SK-N-MC (cell line): Measurements from ENCODE around the gene SMAD3.

Source experiments
- DNase-seq: peaks from one replicate; pipeline ENCODE4 v3.0.0-alpha.2; 2011; ENCODE audit warnings: low read depth, low spot score
- H3K27ac ChIP-seq: fragments of 200-600 bp; sonication (generic); 2 replicates; pipeline ENCODE4 v1.5.1; 2016; ENCODE audit warnings: mixed run types
- H3K36me3 ChIP-seq: fragments of 200-600 bp; sonication (generic); 2 replicates; pipeline ENCODE4 v1.6.1; 2017; ENCODE audit warnings: antibody characterized with exemption, low read length, mixed read lengths; ENCODE audit not compliant: insufficient read depth
- H3K4me3 ChIP-seq: fragments of 200-600 bp; sonication (generic); 2 replicates; pipeline ENCODE4 v1.5.1; 2016
- H3K9ac ChIP-seq: fragments of 200-600 bp; sonication (generic); 2 replicates; pipeline ENCODE4 v1.8.0; 2017; ENCODE audit warnings: mixed run types, mixed read lengths; ENCODE audit not compliant: insufficient read length
- H3K9me3 ChIP-seq: fragments of 200-600 bp; sonication (generic); 2 replicates; pipeline ENCODE4 v1.6.1; 2017; ENCODE audit warnings: low read depth, mild to moderate bottlenecking, antibody characterized with exemption, low read length, moderate library complexity, mixed read lengths
- EZH2 ChIP-seq: fragments of 200-600 bp; sonication (generic); IDR thresholded peaks from one replicate; pipeline ENCODE4 v1.6.1; 2017; ENCODE audit warnings: antibody characterized with exemption
- FOXP2 ChIP-seq: optimal IDR thresholded peaks from 2 replicates; pipeline ENCODE3; 2011; ENCODE audit warnings: mild to moderate bottlenecking, moderate library complexity; ENCODE audit not compliant: insufficient read depth; ENCODE audit errors: extremely low read length, control extremely low read depth
- POLR2AphosphoS5 ChIP-seq: IDR thresholded peaks from 2 replicates; pipeline ENCODE4 v1.6.1; 2012; ENCODE audit warnings: mild to moderate bottlenecking, low read depth, low read length, borderline replicate concordance

The SMAD3 gene

DNA sequence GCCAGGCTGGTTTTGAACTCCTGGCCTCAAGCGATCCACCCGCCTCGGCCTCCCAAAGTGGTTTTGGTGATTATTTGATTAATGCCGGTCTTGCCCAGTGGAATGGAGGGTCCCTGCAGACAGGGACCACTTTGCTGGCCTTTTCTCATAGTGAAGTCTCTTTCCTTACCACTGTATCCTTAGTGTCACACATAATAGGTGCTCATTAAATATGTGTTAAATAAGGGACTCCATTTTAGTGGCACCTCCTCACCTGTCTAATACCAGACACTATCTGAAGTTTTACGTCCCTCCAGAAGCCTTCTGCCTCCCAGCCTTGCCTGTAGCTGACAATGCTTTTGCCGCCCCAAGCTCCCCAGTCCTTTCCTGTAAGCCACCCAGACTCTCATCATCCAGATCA is 97.8 kb downstream of the SMAD3 start:
- TF ChIP-seq EZH2 = no peak
- TF ChIP-seq FOXP2 = no peak
- no peak for TF ChIP-seq POLR2AphosphoS5
- Histone ChIP-seq H3K4me3 (no peak overlapping the region), H3K27ac (peak overlapping the region; percentile 31; the same call in 1 of the 2 replicates), H3K36me3 (peaks cover 3% of the 10 kb centered on the region; the same call in 1 of the 2 replicates), H3K9ac (peak overlapping the region; percentile 15), H3K9me3 (no peaks in the 10 kb centered on the region)
- no peak for DNase-seq

- Histone ChIP-seq H3K27ac (peak overlapping the region; percentile 56; the same call in 1 of the 2 replicates), H3K4me3 (no peak overlapping the region), H3K36me3 (peaks cover 11% of the 10 kb centered on the region; the same call in 1 of the 2 replicates), H3K9me3 (no peaks in the 10 kb centered on the region), H3K9ac (no peak overlapping the region)
- DNase-seq = no peak
- TF ChIP-seq FOXP2 (no peak), EZH2 (no peak), POLR2AphosphoS5 (no peak)
Measured at GRCh38 chr15:67164401-67164791, 99.0 kb downstream of the SMAD3 start.

GRCh38 chr15:67164811-67165253 is 99.4 kb downstream of the SMAD3 start:
- Histone ChIP-seq H3K36me3 (peaks cover 11% of the 10 kb centered on the region; the same call in 1 of the 2 replicates), H3K9ac (no peak overlapping the region), H3K27ac (peak overlapping the region; percentile 56; the same call in 1 of the 2 replicates), H3K9me3 (no peaks in the 10 kb centered on the region), H3K4me3 (no peak overlapping the region)
- no peak for TF ChIP-seq POLR2AphosphoS5
- TF ChIP-seq EZH2 = no peak
- no peak for TF ChIP-seq FOXP2
- no peak for DNase-seq

GRCh38 chr15:67165254-67166253 is 100.2 kb downstream of the SMAD3 start:
- H3K9ac ChIP-seq = no peak overlapping the region
- no peak for DNase-seq
- peaks cover 16% of the 10 kb centered on the region; the same call in 1 of the 2 replicates for H3K36me3 ChIP-seq
- H3K4me3 ChIP-seq = no peak overlapping the region
- no peak for TF ChIP-seq POLR2AphosphoS5
- no peak for TF ChIP-seq FOXP2
- no peak for TF ChIP-seq EZH2
- H3K9me3 ChIP-seq = no peaks in the 10 kb centered on the region
- H3K27ac ChIP-seq = 0 out of 2 replicates have a peak overlapping the region, but pooled peaks have one; percentile 19

GRCh38 chr15:67166280-67167009 is 101.0 kb downstream of the SMAD3 start:
- no peak overlapping the region for H3K4me3 ChIP-seq
- no peak for DNase-seq
- no peaks in the 10 kb centered on the region for H3K9me3 ChIP-seq
- H3K27ac ChIP-seq = no peak overlapping the region
- TF ChIP-seq FOXP2 (no peak), POLR2AphosphoS5 (no peak), EZH2 (no peak)
- peaks cover 23% of the 10 kb centered on the region; the same call in 1 of the 2 replicates for H3K36me3 ChIP-seq
- H3K9ac ChIP-seq = no peak overlapping the region

DNA sequence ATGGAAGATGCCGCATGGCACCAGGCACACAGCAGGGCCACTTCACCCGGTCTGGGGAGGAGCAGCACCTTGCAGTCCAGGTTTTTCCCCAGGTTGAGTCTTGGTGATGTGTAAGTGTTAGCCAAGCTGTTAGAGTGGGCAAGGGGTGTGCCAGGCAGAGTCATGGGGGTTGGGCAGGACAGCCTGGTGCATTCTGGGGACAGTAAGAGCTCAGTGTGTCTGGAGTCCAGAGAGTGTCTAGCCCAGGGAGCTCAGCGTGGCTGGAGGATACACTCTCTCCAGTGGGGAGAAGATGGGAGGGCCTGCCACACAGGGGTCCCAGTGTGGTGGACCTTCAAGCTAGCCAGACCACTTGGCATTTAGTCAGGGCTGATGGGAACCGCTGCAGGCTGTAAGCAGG is 101.7 kb downstream of the SMAD3 start:
- no peak overlapping the region for H3K4me3 ChIP-seq
- H3K36me3 ChIP-seq = peaks cover 24% of the 10 kb centered on the region; the same call in 1 of the 2 replicates
- TF ChIP-seq FOXP2 = no peak
- no peak for TF ChIP-seq EZH2
- no peak for TF ChIP-seq POLR2AphosphoS5

GRCh38 chr15:67168694-67169093 is 103.3 kb downstream of the SMAD3 start:
- H3K4me3 ChIP-seq = no peak overlapping the region
- peaks cover 24% of the 10 kb centered on the region; the same call in 1 of the 2 replicates for H3K36me3 ChIP-seq
- TF ChIP-seq FOXP2 (no peak), EZH2 (no peak), POLR2AphosphoS5 (no peak)
- H3K9me3 ChIP-seq = no peaks in the 10 kb centered on the region
- no peak overlapping the region for H3K27ac ChIP-seq
- no peak overlapping the region for H3K9ac ChIP-seq
- no peak for DNase-seq

More for the DNA sequence above, 101.7 kb downstream of the SMAD3 start:
- DNase-seq = no peak
- Histone ChIP-seq H3K9ac (no peak overlapping the region), H3K27ac (no peak overlapping the region), H3K9me3 (no peaks in the 10 kb centered on the region)
